GM20431 (cell line): Measurements from ENCODE around the gene FUT9.

Experiments
- in situ Hi-C: fragments of 300-500 bp; cut with MseI, MboI; formaldehyde crosslinking; loops from one replicate; pipeline ENCODE4 v1.15.0; 2020; ENCODE audit warnings: low sequenced_read_pairs; ENCODE audit not compliant: unreplicated experiment

The FUT9 gene

GRCh38 chr6:96065213-96065612 lies 49.4 kb downstream of the FUT9 start:
- in situ Hi-C loops: no loop called here

GRCh38 chr6:96066376-96066775 lies 50.6 kb downstream of the FUT9 start:
- in situ Hi-C loops: no loop called here

GRCh38 chr6:96073555-96073954 lies 57.8 kb downstream of the FUT9 start:
- in situ Hi-C loops: no loop called here

- in situ Hi-C loops: no loop called here
Observed at GRCh38 chr6:96074006-96074405, 58.2 kb downstream of the FUT9 start.

GRCh38 chr6:96075826-96076225 lies 60.1 kb downstream of the FUT9 start:
- in situ Hi-C loops: no loop called here

GRCh38 chr6:96086745-96087144 lies 71.0 kb downstream of the FUT9 start:
- in situ Hi-C loops: no loop called here

GRCh38 chr6:96089173-96089572 lies 73.4 kb downstream of the FUT9 start:
- in situ Hi-C loops: no loop called here

- in situ Hi-C loops: no loop called here
Observed at GRCh38 chr6:96094077-96094476, 78.3 kb downstream of the FUT9 start.

- in situ Hi-C loops: no loop called here
Observed at GRCh38 chr6:96099069-96099468, 83.3 kb downstream of the FUT9 start.

GRCh38 chr6:96101564-96101963 lies 85.8 kb downstream of the FUT9 start:
- in situ Hi-C loops: no loop called here

GRCh38 chr6:96104910-96105309 lies 89.1 kb downstream of the FUT9 start:
- in situ Hi-C loops: no loop called here

- in situ Hi-C loops: no loop called here
Observed at GRCh38 chr6:96110878-96111277, 95.1 kb downstream of the FUT9 start.

- in situ Hi-C loops: no loop called here
Observed at GRCh38 chr6:96116674-96117073, 100.9 kb downstream of the FUT9 start.

- in situ Hi-C loops: no loop called here
Observed at GRCh38 chr6:96124778-96125177, 109.0 kb downstream of the FUT9 start.

- in situ Hi-C loops: no loop called here
Observed at GRCh38 chr6:96138406-96138805, 122.6 kb downstream of the FUT9 start.

GRCh38 chr6:96142142-96142541 lies 126.4 kb downstream of the FUT9 start:
- in situ Hi-C loops: no loop called here

- in situ Hi-C loops: no loop called here
Observed at GRCh38 chr6:96150431-96150830, 134.7 kb downstream of the FUT9 start.

- in situ Hi-C loops: no loop called here
Observed at GRCh38 chr6:96151707-96152106, 135.9 kb downstream of the FUT9 start.

GRCh38 chr6:96152114-96152708 lies 136.4 kb downstream of the FUT9 start:
- in situ Hi-C loops: no loop called here

GRCh38 chr6:96153775-96154174 lies 138.0 kb downstream of the FUT9 start:
- in situ Hi-C loops: no loop called here

- in situ Hi-C loops: no loop called here
Observed at GRCh38 chr6:96156425-96156824, 140.7 kb downstream of the FUT9 start.

GRCh38 chr6:96157018-96157565 lies 141.3 kb downstream of the FUT9 start:
- in situ Hi-C loops: no loop called here
